B cell (primary cell): ENCODE measurements around the gene TARBP2. TPM values are rescaled to one million over a fixed set of nuclear protein-coding genes. Genes with fewer than 3 reads are reported as not detected.

Experiments used
- ATAC-seq: fragments of 200-7000 bp; cut with Tn5 transposase; one replicate; pipeline ENCODE4 v1.10.0; 2021; ENCODE audit warnings: low read depth, mild to moderate bottlenecking, moderate number of reproducible peaks, moderate library complexity
- CTCF ChIA-PET: fragments of 350-600 bp; sonication (Branson Sonifier 250); formaldehyde crosslinking; loops from one replicate; lab custom pipeline; 2021; ENCODE audit warnings: antibody characterized with exemption, inconsistent platforms; lab: Charles Lee
- POLR2A ChIA-PET: fragments of 350-600 bp; sonication (Branson Sonifier 250); formaldehyde crosslinking; loops from one replicate; lab custom pipeline; 2021; ENCODE audit warnings: antibody characterized with exemption; lab: Charles Lee
- DNase-seq: peaks from one replicate; pipeline ENCODE4 v3.0.0; 2013
- H2AFZ ChIP-seq: 2 replicates; pipeline ENCODE4 v1.6.1; 2012; ENCODE audit warnings: mild to moderate bottlenecking, low read depth, low read length; ENCODE audit not compliant: insufficient read depth, poor library complexity, severe bottlenecking
- H3K27ac ChIP-seq, 2 donors: 1 replicate in 1 of 2; 2 replicates in 1 of 2; pipeline ENCODE4 v1.5.1; 2012 to 2013; ENCODE audit warnings: low read length in 2 of 2, mild to moderate bottlenecking in 2 of 2, moderate library complexity in 1 of 2
- H3K27me3 ChIP-seq, 4 experiments: fragments of 200-600 bp in 1 of 4; sonication (generic) in 1 of 4; replicated peaks in 1 of 4; 1 replicate in 2 of 4; 2 replicates in 2 of 4; pipeline versions ENCODE4 v1.6.1 to v1.7.0; 2013 to 2016; ENCODE audit warnings: low read length in 3 of 4, mild to moderate bottlenecking in 2 of 4, mixed read lengths in 1 of 4, moderate library complexity in 1 of 4; ENCODE audit not compliant: insufficient read depth in 4 of 4, control insufficient read depth in 3 of 4; ENCODE audit errors: control extremely low read depth in 1 of 4
- H3K36me3 ChIP-seq, 2 experiments: replicated peaks in 1 of 2; 1 replicate in 1 of 2; 2 replicates in 1 of 2; pipeline versions ENCODE4 v1.6.1 to v1.7.1; 2013; ENCODE audit warnings: low read length in 1 of 2; ENCODE audit not compliant: insufficient read depth in 2 of 2, control insufficient read depth in 1 of 2; ENCODE audit errors: control extremely low read depth in 1 of 2, extremely low read depth in 1 of 2
- H3K4me1 ChIP-seq, 2 donors: fragments of 200-600 bp in 1 of 2; sonication (generic) in 1 of 2; 1 replicate in 1 of 2; 2 replicates in 1 of 2; pipeline versions ENCODE4 v1.5.1 to v1.6.1; 2013 to 2017; ENCODE audit warnings: low read length in 2 of 2; ENCODE audit not compliant: control insufficient read depth in 2 of 2, insufficient read depth in 2 of 2
- H3K4me2 ChIP-seq: replicated peaks from 2 replicates; pipeline ENCODE3; 2012; ENCODE audit warnings: mild to moderate bottlenecking, low read depth, low read length; ENCODE audit not compliant: poor library complexity, severe bottlenecking
- H3K4me3 ChIP-seq, 5 experiments: fragments of 200-600 bp in 1 of 5; sonication (generic) in 1 of 5; 1 replicate in 3 of 5; 2 replicates in 2 of 5; pipeline versions ENCODE4 v1.5.1 to v1.7.0; 2011 to 2016; ENCODE audit warnings: low read length in 4 of 5, mild to moderate bottlenecking in 4 of 5, low read depth in 2 of 5, control low read depth in 1 of 5, moderate library complexity in 1 of 5; ENCODE audit not compliant: insufficient read depth in 1 of 5; ENCODE audit errors: control extremely low read depth in 1 of 5, extremely low read depth in 1 of 5
- H3K79me2 ChIP-seq: fragments of 200-600 bp; sonication (generic); one replicate; pipeline ENCODE4 v1.6.0; 2016; ENCODE audit warnings: low read length; ENCODE audit not compliant: control insufficient read depth, insufficient read depth
- H3K9ac ChIP-seq: fragments of 200-600 bp; sonication (generic); 2 replicates; pipeline ENCODE4 v1.6.1; 2017; ENCODE audit warnings: mild to moderate bottlenecking, low read length, moderate library complexity
- H3K9me3 ChIP-seq, 3 donors: one replicate each; pipeline versions ENCODE4 v1.6.1 to v1.7.1; 2013; ENCODE audit warnings: low read length in 2 of 3; ENCODE audit not compliant: control insufficient read depth in 2 of 3, insufficient read depth in 1 of 3; ENCODE audit errors: control extremely low read depth in 1 of 3
- H4K20me1 ChIP-seq: 2 replicates; pipeline ENCODE4 v1.6.0; 2012; ENCODE audit warnings: mild to moderate bottlenecking, low read length; ENCODE audit not compliant: insufficient read depth, control insufficient read depth, poor library complexity, severe bottlenecking
- H3K27ac Mint-ChIP-seq: one replicate; pipeline ENCODE4 v1.8.0; 2021; ENCODE audit warnings: mixed read lengths
- H3K27me3 Mint-ChIP-seq: one replicate; pipeline ENCODE4 v1.8.0; 2021; ENCODE audit warnings: mixed read lengths
- H3K4me1 Mint-ChIP-seq: one replicate; pipeline ENCODE4 v1.8.0; 2021; ENCODE audit warnings: mixed read lengths
- H3K4me3 Mint-ChIP-seq: one replicate; pipeline ENCODE4 v1.8.0; 2021; ENCODE audit warnings: mixed read lengths
- H3K9me3 Mint-ChIP-seq: one replicate; pipeline ENCODE4 v1.8.0; 2022; ENCODE audit warnings: mixed read lengths; ENCODE audit not compliant: insufficient read depth
- CTCF ChIP-seq: fragments of 200-600 bp; IDR thresholded peaks from one replicate; pipeline ENCODE4 v1.8.0; 2022; ENCODE audit warnings: antibody characterized with exemption, mild to moderate bottlenecking
- EZH2 ChIP-seq: IDR thresholded peaks from 2 replicates; pipeline ENCODE4 v1.6.1; 2012; ENCODE audit warnings: borderline replicate concordance, low read depth, mild to moderate bottlenecking, moderate library complexity, low read length; ENCODE audit not compliant: insufficient read depth, poor library complexity, severe bottlenecking
- WGBS: methylation state at CpG from one replicate; pipeline ENCODE4 v1.1.5; 2013; ENCODE audit warnings: missing lambda C conversion rate; ENCODE audit not compliant: insufficient coverage; 5-methylcytosine and 5-hydroxymethylcytosine counted together
- intact Hi-C: fragments of 100-400 bp; cut with micrococcal nuclease; formaldehyde crosslinking; loops from one replicate; pipeline ENCODE4 v1.10.0; 2022
- polyA plus RNA-seq: library from polyadenylated mRNA; depleted of rRNA; stranded (reverse); fragments of >200 nt; gene quantifications from 2 replicates; pipeline ENCODE4 v1.2.3, GENCODE V29; 2012
- total RNA-seq, 2 donors: library from RNA; stranded (reverse); fragments of 120-200 nt in 1 of 2; gene quantifications; 1 replicate in 1 of 2; 2 replicates in 1 of 2; pipeline versions ENCODE4 v1.2.3 to v1.2.4, GENCODE V29; 2013 to 2022

The TARBP2 gene
- total and polyA plus RNA-seq, 2 donors (not counting 1 experiment from before 2014, with no cell fraction given): 41.6 to 47.2 TPM

DNA sequence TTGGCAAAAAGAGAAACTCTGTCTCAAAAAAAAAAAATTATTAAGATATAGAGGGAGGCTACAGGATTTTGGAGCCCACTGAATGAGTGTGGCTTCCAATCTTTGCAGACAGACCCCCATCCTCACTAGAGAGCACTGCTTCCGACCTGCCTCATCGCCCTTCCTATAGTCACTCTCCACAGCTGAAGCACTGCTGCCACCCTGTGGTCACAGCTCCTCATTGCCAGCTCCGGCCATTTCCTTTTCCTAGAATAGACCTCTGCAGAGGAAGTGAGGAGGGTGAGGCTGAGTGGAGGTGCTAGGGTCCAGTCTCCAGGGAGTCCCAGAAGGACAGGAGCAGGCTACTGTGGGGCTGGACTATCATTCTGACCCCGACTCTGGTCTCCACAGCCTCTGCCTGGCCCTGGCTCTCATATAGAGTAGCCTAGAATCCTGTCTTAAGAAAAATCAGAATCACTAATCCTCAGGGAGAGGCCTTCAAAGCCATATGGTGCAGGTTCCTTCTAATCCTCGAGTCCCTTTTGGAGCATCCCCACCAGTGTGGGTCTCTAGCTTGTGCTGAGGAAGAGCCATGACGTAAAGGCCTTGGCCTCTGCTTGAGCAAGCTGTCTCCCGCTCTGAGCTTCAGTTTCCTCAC, 7.6 kb downstream of the TARBP2 start:
- ChIA-PET CTCF (interaction anchor here (0.6 to 4.4 kb wide), 44 partner anchors 9 to 989 kb away, joined by 3 to 63 read pairs (median 4); partner anchors contain the start of genes AAAS, AMHR2, ATP5MC2 and MAP3K12), POLR2A (interaction anchor here (0.6 to 1.2 kb wide), 7 partner anchors 8 to 894 kb away, joined by 3 to 5 read pairs (median 4); no protein-coding TSS in a partner anchor)
- intact Hi-C loops: loop anchor here (1.0 to 5.0 kb wide), 5 partner anchors 36 to 184 kb away; partner anchors contain the start of gene PCBP2
- Histone ChIP-seq H2AFZ (peak overlapping the region; percentile 57), H3K4me3 (no peak overlapping the region), H3K27me3 (no peaks in the 10 kb centered on the region), H3K4me1 (peaks cover 6 to 8% of the 10 kb centered on the region in 2 donors), H3K79me2 (peaks cover 9% of the 10 kb centered on the region), H3K27ac (peak overlapping the region; percentile 30 to 31), H3K9ac (no peak overlapping the region), H3K4me2 (peak overlapping the region; percentile 38), H3K9me3 (no peaks in the 10 kb centered on the region), H4K20me1 (no peaks in the 10 kb centered on the region), H3K36me3 (peaks cover 0 to 45% of the 10 kb centered on the region in 2 experiments)
- WGBS: 48% methylated on average over 5 of the region's 7 CpGs
- Mint-ChIP-seq H3K4me3 (no peak overlapping the region), H3K9me3 (no peaks in the 10 kb centered on the region), H3K4me1 (peaks cover 10% of the 10 kb centered on the region), H3K27me3 (no peaks in the 10 kb centered on the region), H3K27ac (peak overlapping the region; percentile 64)
- no peak for TF ChIP-seq EZH2
- peak; percentile 95 for TF ChIP-seq CTCF
- DNase-seq: peak; percentile 87
- ATAC-seq: peak; percentile 100

DNA sequence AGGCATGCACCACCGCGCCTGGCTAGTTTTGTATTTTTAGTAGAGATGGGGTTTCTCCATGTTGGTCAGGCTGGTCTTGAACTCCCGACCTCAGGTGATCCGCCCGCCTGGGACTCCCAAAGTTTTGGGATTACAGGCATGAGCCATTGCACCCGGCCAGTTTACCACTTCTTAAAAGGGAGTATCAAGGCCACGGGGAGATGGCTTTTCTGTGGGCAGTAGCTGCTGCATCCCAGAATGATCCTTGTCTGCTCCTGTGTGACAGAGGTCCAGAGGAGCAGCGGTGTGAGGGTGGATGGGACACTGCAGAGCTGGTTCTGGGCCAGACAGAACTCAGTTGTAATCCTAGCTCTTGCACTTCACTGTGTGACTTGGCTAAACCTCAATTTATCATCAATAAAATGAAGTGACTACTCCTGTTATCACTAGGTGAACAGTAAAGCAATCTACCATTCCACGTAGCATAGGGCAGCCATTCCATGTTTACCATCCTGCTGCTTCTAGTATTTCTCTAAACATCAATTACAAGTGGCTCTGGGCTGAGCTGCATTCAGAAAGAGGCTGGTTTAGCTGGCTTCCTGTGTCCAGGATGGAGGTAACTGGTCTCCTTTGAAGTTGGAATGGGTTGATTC, 9.2 kb downstream of the TARBP2 start:
- no peak overlapping the region for H3K27ac ChIP-seq
- H3K79me2 ChIP-seq: no peaks in the 10 kb centered on the region
- H3K9ac ChIP-seq: no peak overlapping the region
- DNase-seq: no peak
- intact Hi-C loops: no loop called here
- no peak overlapping the region for H3K27ac Mint-ChIP-seq
- no peaks in the 10 kb centered on the region for H3K9me3 ChIP-seq
- H3K4me3 Mint-ChIP-seq: no peak overlapping the region
- ChIA-PET POLR2A (interaction anchor here (0.9 kb wide), 1 partner anchor 9 kb away, joined by 3 read pairs; the partner anchor contains the start of gene TARBP2), CTCF (interaction anchor here (0.9 to 4.4 kb wide), 10 partner anchors 9 to 186 kb away, joined by 3 to 63 read pairs (median 26); partner anchors contain the start of genes AMHR2, ATP5MC2, MAP3K12 and TARBP2)
- TF ChIP-seq EZH2 (no peak), CTCF (no peak)
- no peak overlapping the region for H3K4me3 ChIP-seq
- peaks cover 0 to 53% of the 10 kb centered on the region in 2 experiments for H3K36me3 ChIP-seq
- no peaks in the 10 kb centered on the region for H3K27me3 Mint-ChIP-seq
- no peak overlapping the region for H2AFZ ChIP-seq
- no peak overlapping the region for H3K4me2 ChIP-seq
- H4K20me1 ChIP-seq: no peaks in the 10 kb centered on the region
- peaks cover 10% of the 10 kb centered on the region for H3K4me1 Mint-ChIP-seq
- no peaks in the 10 kb centered on the region for H3K27me3 ChIP-seq
- 97% methylated on average over 6 of the region's 9 CpGs for WGBS
- H3K9me3 Mint-ChIP-seq: no peaks in the 10 kb centered on the region
- H3K4me1 ChIP-seq: peaks cover 6 to 8% of the 10 kb centered on the region in 2 donors
- no peak for ATAC-seq
